ENCODE measurements around the gene GHDC. TPM values are rescaled to one million over a fixed set of nuclear protein-coding genes. Genes with fewer than 3 reads are reported as not detected.

GHDC gene
- total RNA-seq, 1 experiment from 2014 or later, result 8.5 TPM

GRCh38 chr17:42166196-42166763 is 28.0 kb downstream of the GHDC start:
- Histone ChIP-seq H3K79me2 (ENCODE audit: insufficient read depth, low read length) (no peaks in the 10 kb centered on the region), H3K56ac (ENCODE audit: insufficient read length, low read depth, low read length) (no peak overlapping the region), H3K14ac (ENCODE audit: insufficient read depth, low read length) (no peak overlapping the region), H3K9me3 (ENCODE audit: control insufficient read depth, low read depth, low read length) (no peaks in the 10 kb centered on the region), H3K79me1 (ENCODE audit: insufficient read depth, low read depth, low read length, poor library complexity, severe bottlenecking) (no peaks in the 10 kb centered on the region), H3K9ac (ENCODE audit: extremely low read depth, insufficient read length, low read length) (no peak overlapping the region), H3T11ph (ENCODE audit: low read length) (no peak overlapping the region), H2BK5ac (ENCODE audit: insufficient read length, low read length) (no peak overlapping the region), H2AK5ac (ENCODE audit: insufficient read length, low read length) (no peak overlapping the region), H4K91ac (ENCODE audit: insufficient read length, low read depth, low read length) (no peak overlapping the region), H4K20me1 (ENCODE audit: control insufficient read depth, insufficient read depth, insufficient read length) (no peaks in the 10 kb centered on the region), H3K4me1 (ENCODE audit: insufficient read depth, low read length) (no peaks in the 10 kb centered on the region), H2AFZ (ENCODE audit: low read length) (no peak overlapping the region), H2BK15ac (ENCODE audit: low read depth, low read length) (no peak overlapping the region), H4K8ac (replicated peaks; ENCODE audit: insufficient read length, low read depth, low read length) (no peak overlapping the region), H3K4ac (ENCODE audit: low read depth, low read length) (no peak overlapping the region), H4K5ac (ENCODE audit: insufficient read length, low read depth, low read length) (no peak overlapping the region), H3K18ac (ENCODE audit: insufficient read length, low read depth, low read length) (no peak overlapping the region), H3K23ac (ENCODE audit: insufficient read length, low read depth, low read length) (no peak overlapping the region), H3K23me2 (ENCODE audit: insufficient read length, low read depth, low read length, poor library complexity, severe bottlenecking) (no peaks in the 10 kb centered on the region), H2BK20ac (ENCODE audit: low read depth, low read length, poor library complexity, severe bottlenecking) (no peak overlapping the region), H3K27ac (ENCODE audit: insufficient read length, low read depth, low read length) (no peak overlapping the region), H2BK12ac (ENCODE audit: insufficient read length, low read depth, low read length) (no peak overlapping the region), H3K27me3 (ENCODE audit: insufficient read depth, low read length) (no peaks in the 10 kb centered on the region), H2BK120ac (ENCODE audit: low read depth, low read length, poor library complexity, severe bottlenecking) (no peak overlapping the region), H3K4me2 (ENCODE audit: insufficient read depth, insufficient read length, low read length) (no peak overlapping the region)
- Mint-ChIP-seq H3K4me3 (no peak overlapping the region), H3K36me3 (ENCODE audit: insufficient read depth in 1 of 3, low read depth in 3 of 3) (no peaks in the 10 kb centered on the region), H3K4me1 (peaks cover 2 to 4% of the 10 kb centered on the region in 2 experiments; a peak in 3 of 4 replicates), H3K27ac (no peak overlapping the region), H3K27me3 (ENCODE audit: low read depth) (peaks cover 5% of the 10 kb centered on the region; the same call in 1 of the 2 replicates), H3K9me3 (no peaks in the 10 kb centered on the region)
- WGBS (ENCODE audit: extremely low coverage, insufficient read length, low lambda C conversion rate), result no CpG with 5 or more reads among the region's 19 CpGs
- no peak for DNase-seq
- TF ChIP-seq, protein P1, sequence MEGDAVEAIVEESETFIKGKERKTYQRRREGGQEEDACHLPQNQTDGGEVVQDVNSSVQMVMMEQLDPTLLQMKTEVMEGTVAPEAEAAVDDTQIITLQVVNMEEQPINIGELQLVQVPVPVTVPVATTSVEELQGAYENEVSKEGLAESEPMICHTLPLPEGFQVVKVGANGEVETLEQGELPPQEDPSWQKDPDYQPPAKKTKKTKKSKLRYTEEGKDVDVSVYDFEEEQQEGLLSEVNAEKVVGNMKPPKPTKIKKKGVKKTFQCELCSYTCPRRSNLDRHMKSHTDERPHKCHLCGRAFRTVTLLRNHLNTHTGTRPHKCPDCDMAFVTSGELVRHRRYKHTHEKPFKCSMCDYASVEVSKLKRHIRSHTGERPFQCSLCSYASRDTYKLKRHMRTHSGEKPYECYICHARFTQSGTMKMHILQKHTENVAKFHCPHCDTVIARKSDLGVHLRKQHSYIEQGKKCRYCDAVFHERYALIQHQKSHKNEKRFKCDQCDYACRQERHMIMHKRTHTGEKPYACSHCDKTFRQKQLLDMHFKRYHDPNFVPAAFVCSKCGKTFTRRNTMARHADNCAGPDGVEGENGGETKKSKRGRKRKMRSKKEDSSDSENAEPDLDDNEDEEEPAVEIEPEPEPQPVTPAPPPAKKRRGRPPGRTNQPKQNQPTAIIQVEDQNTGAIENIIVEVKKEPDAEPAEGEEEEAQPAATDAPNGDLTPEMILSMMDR (conservative IDR thresholded peaks at IDR 0.05), result no peak
